Measurements from ENCODE around the gene DNASE1. TPM values are rescaled to one million over a fixed set of nuclear protein-coding genes. Genes with fewer than 3 reads are reported as not detected.

DNASE1 gene
- polyA plus RNA-seq, 1 of the 3 experiments (the other 2 are of a cell fraction): 19.8 TPM

DNA sequence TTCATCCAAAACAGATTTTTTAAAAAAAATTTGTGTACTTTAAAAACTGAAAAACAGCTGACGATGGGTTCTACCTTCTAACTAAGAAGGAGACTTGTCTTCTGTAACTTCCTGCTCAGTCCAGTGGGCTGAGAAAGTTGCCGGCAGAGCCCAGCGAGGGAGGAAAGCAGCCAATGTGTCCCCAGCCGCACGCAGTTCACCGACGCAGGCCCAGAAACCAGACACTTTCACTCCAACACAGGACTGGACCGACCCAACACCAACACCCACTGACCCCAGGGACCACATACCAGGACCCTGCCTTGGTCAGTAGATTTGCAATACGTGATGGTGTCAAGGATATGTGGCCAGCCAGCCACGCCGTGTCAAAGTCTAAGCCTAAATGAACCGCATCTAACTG is 37.3 kb downstream of the DNASE1 start:
- Histone ChIP-seq H2AFZ (ENCODE audit: low read depth) (no peak overlapping the region), H3K4me3 (ENCODE audit: low read depth in 2 of 2, low read length in 1 of 2) (no peak overlapping the region), H3K27me3 (ENCODE audit: insufficient read depth) (no peaks in the 10 kb centered on the region), H3K4me1 (ENCODE audit: control insufficient read depth in 1 of 2, insufficient read depth in 2 of 2, low read depth in 1 of 2, low read length in 1 of 2) (peaks cover 5 to 6% of the 10 kb centered on the region in 2 experiments; a peak in 3 of 4 replicates), H3K36me3 (replicated peaks in 1 of 2; ENCODE audit: control insufficient read depth in 1 of 2, insufficient read depth in 2 of 2, low read length in 1 of 2) (peaks cover 13 to 19% of the 10 kb centered on the region in 2 experiments), H3F3A (replicated peaks; ENCODE audit: insufficient read depth) (no peaks in the 10 kb centered on the region), H3K9me3 (no peaks in the 10 kb centered on the region), H3K9me2 (no peaks in the 10 kb centered on the region), H3K79me2 (ENCODE audit: insufficient read depth) (peaks cover 7% of the 10 kb centered on the region; the same call in 1 of the 2 replicates), H4K20me1 (ENCODE audit: insufficient read depth) (no peaks in the 10 kb centered on the region), H3K4me2 (no peak overlapping the region), H3K9ac (no peak overlapping the region), H3K27ac (ENCODE audit: low read depth in 2 of 2, low read length in 1 of 2) (no peak overlapping the region)
- DNase-seq: no peak
- POLR2A ChIA-PET: no interaction called here
- CTCF ChIA-PET: interaction anchor here (1.0 to 3.7 kb wide), 11 partner anchors 9 to 562 kb away, joined by 3 to 19 read pairs (median 5); partner anchors contain the start of gene TRAP1
- TF ChIP-seq NRF1 (IDR thresholded peaks at IDR 0.05; ENCODE audit: low read depth, low read length) (no peak), RXRA (IDR thresholded peaks at IDR 0.05; ENCODE audit: borderline replicate concordance, low read depth) (no peak), SMC3 (IDR thresholded peaks at IDR 0.05; ENCODE audit: low read depth, low read length) (no peak), TAF1 (IDR thresholded peaks at IDR 0.05; ENCODE audit: borderline replicate concordance, low read depth, low read length) (no peak), JUND (IDR thresholded peaks at IDR 0.05) (no peak), SIN3A (IDR thresholded peaks at IDR 0.05; ENCODE audit: borderline replicate concordance, low read depth, low read length) (no peak), TCF12 (IDR thresholded peaks at IDR 0.05) (no peak), NFIC (IDR thresholded peaks at IDR 0.05; ENCODE audit: borderline replicate concordance) (no peak), POLR2AphosphoS5 (IDR thresholded peaks at IDR 0.05; ENCODE audit: low read depth, low read length) (no peak), GATA2 (CRISPR knock-in tag; IDR thresholded peaks at IDR 0.05) (no peak), RFX5 (IDR thresholded peaks at IDR 0.05; ENCODE audit: low read length) (no peak), GABPA (IDR thresholded peaks at IDR 0.05; ENCODE audit: low read depth) (no peak), EZH2phosphoT487 (IDR thresholded peaks at IDR 0.05; ENCODE audit: borderline replicate concordance, low read depth) (no peak), FOSL2 (IDR thresholded peaks at IDR 0.05; ENCODE audit: borderline replicate concordance, low read depth) (no peak), FOXJ3 (CRISPR knock-in tag; IDR thresholded peaks at IDR 0.05) (no peak)
- TF ChIP-seq, protein P1, sequence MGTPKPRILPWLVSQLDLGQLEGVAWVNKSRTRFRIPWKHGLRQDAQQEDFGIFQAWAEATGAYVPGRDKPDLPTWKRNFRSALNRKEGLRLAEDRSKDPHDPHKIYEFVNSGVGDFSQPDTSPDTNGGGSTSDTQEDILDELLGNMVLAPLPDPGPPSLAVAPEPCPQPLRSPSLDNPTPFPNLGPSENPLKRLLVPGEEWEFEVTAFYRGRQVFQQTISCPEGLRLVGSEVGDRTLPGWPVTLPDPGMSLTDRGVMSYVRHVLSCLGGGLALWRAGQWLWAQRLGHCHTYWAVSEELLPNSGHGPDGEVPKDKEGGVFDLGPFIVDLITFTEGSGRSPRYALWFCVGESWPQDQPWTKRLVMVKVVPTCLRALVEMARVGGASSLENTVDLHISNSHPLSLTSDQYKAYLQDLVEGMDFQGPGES (IDR thresholded peaks at IDR 0.05; ENCODE audit: low read depth, low read length): no peak
- TF ChIP-seq, protein P2, sequence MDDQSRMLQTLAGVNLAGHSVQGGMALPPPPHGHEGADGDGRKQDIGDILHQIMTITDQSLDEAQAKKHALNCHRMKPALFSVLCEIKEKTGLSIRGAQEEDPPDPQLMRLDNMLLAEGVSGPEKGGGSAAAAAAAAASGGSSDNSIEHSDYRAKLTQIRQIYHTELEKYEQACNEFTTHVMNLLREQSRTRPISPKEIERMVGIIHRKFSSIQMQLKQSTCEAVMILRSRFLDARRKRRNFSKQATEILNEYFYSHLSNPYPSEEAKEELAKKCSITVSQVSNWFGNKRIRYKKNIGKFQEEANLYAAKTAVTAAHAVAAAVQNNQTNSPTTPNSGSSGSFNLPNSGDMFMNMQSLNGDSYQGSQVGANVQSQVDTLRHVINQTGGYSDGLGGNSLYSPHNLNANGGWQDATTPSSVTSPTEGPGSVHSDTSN (IDR thresholded peaks at IDR 0.05): no peak
- TF ChIP-seq, protein P3, sequence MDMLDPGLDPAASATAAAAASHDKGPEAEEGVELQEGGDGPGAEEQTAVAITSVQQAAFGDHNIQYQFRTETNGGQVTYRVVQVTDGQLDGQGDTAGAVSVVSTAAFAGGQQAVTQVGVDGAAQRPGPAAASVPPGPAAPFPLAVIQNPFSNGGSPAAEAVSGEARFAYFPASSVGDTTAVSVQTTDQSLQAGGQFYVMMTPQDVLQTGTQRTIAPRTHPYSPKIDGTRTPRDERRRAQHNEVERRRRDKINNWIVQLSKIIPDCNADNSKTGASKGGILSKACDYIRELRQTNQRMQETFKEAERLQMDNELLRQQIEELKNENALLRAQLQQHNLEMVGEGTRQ (IDR thresholded peaks at IDR 0.05; ENCODE audit: borderline replicate concordance, low read depth, low read length): no peak
- TF ChIP-seq, protein P4, sequence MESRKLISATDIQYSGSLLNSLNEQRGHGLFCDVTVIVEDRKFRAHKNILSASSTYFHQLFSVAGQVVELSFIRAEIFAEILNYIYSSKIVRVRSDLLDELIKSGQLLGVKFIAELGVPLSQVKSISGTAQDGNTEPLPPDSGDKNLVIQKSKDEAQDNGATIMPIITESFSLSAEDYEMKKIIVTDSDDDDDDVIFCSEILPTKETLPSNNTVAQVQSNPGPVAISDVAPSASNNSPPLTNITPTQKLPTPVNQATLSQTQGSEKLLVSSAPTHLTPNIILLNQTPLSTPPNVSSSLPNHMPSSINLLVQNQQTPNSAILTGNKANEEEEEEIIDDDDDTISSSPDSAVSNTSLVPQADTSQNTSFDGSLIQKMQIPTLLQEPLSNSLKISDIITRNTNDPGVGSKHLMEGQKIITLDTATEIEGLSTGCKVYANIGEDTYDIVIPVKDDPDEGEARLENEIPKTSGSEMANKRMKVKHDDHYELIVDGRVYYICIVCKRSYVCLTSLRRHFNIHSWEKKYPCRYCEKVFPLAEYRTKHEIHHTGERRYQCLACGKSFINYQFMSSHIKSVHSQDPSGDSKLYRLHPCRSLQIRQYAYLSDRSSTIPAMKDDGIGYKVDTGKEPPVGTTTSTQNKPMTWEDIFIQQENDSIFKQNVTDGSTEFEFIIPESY (IDR thresholded peaks at IDR 0.05; ENCODE audit: borderline replicate concordance, low read depth): no peak
- WGBS (ENCODE audit: low lambda C conversion rate): 91% methylated on average over 8 of the region's 12 CpGs

All from SK-N-SH (cell line).